Renal cortex interstitium (tissue), 15 donors: Measurements from ENCODE around the gene RNF31. TPM values are rescaled to one million over a fixed set of nuclear protein-coding genes. Genes with fewer than 3 reads are reported as not detected.
"Not testable (repeated sequence)": the region's sequence is repeated elsewhere in the genome, so short reads cannot be mapped to it uniquely, and the experiment has no call there.

ENCODE experiments used
- DNase-seq, 11 donors: peaks; one replicate each; pipeline ENCODE4 v3.0.0-alpha.2; 2013; ENCODE audit warnings: low read depth in 9 of 11, low spot score in 4 of 11; ENCODE audit errors: extremely low read depth in 1 of 11
- long read RNA-seq, 16 experiments: transcript quantifications; one replicate each; lab custom pipeline, GENCODE V29; 2026
- polyA plus RNA-seq, 3 donors: library from polyadenylated mRNA; unstranded; fragments of 120-200 nt; gene quantifications; one replicate each; pipeline ENCODE4 v1.2.1, GENCODE V29; 2013; ENCODE audit not compliant: insufficient read length in 3 of 3

RNF31 gene
- polyA plus RNA-seq: 10 to 100 TPM; 45.5 to 59.5 (median 50.4) TPM
- long read RNA-seq, donor 1: 0 reads
- long read RNA-seq, donor 2, partial matches to known transcripts: 0 of 5 reads
- long read RNA-seq, donor 2, other reads (novel, unspliced or antisense): 0 of 5 reads
- long read RNA-seq, donor 3, partial matches to known transcripts: 0 of 5 reads
- long read RNA-seq, donor 3, other reads (novel, unspliced or antisense): 0 of 5 reads
- long read RNA-seq, donor 4, partial matches to known transcripts: 0 of 7 reads
- long read RNA-seq, donor 4, other reads (novel, unspliced or antisense): 0 of 7 reads
- long read RNA-seq, donor 5: 0 reads
- long read RNA-seq, donor 6, partial matches to known transcripts: 0 of 10 reads
- long read RNA-seq, donor 6, other reads (novel, unspliced or antisense): 0 of 10 reads
- long read RNA-seq, donor 7, partial matches to known transcripts: 0 of 6 reads
- long read RNA-seq, donor 7, other reads (novel, unspliced or antisense): 0 of 6 reads
- long read RNA-seq, donor 8: 0 reads
- long read RNA-seq, donor 9, partial matches to known transcripts: 0 of 3 reads
- long read RNA-seq, donor 9, other reads (novel, unspliced or antisense): 0 of 3 reads
- long read RNA-seq, donor 10, partial matches to known transcripts: 0 of 6 reads
- long read RNA-seq, donor 10, other reads (novel, unspliced or antisense): 0 of 6 reads
- long read RNA-seq, donor 11, partial matches to known transcripts: 0 of 3 reads
- long read RNA-seq, donor 11, other reads (novel, unspliced or antisense): 0 of 3 reads
- long read RNA-seq, donor 12, partial matches to known transcripts: 0 of 6 reads
- long read RNA-seq, donor 12, other reads (novel, unspliced or antisense): 0 of 6 reads
- long read RNA-seq, donor 13: 0 reads
- long read RNA-seq, donor 14, partial matches to known transcripts: 0 of 3 reads
- long read RNA-seq, donor 14, other reads (novel, unspliced or antisense): 0 of 3 reads
- long read RNA-seq, donor 15, partial matches to known transcripts: 0 of 2 reads
- long read RNA-seq, donor 15, other reads (novel, unspliced or antisense): 0 of 2 reads
- long read RNA-seq, donor 16, partial matches to known transcripts: 0 of 10 reads
- long read RNA-seq, donor 16, other reads (novel, unspliced or antisense): 0 of 10 reads

DNA sequence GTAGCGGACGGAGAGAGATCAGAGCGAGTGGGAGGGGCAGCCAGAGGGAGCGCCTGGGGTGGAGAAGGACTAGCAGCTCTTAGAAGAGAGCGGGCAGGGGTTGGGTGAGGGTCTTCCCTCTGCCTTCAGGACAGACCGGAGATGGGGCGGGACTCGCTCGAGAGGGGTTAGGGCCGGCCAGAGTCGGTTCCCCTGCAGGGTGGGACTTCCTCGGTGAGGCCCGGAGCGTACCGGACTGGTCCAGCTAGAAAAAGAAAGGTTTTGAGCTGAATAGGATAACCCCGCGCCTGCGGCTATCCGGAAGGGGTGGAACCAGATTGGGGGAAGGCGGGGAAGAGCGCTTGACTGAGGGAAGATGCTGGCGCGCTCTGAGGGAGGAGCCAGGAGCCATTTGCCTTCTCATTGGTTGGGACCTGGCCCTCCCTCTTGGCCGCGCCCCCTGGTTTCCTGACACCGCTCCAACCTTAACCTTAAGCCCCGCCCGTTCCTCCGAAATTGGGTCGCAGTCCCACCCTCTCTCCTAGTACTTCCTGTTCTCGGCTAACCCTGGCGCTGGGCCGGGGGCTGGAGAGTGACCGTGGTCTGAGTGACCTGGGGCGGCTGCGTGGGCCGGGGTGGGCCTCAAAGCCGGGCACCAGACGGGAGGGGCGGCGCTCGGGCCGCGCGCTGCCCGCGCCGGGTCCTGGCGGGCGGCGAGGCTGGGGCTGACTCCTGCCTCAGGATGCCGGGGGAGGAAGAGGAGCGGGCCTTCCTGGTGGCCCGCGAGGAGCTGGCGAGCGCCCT lies at the start of gene RNF31:
Gene RNF31, plus strand, starts transcription at position 521 of the 783 bp plus-strand sequence. Its CDS starts 201 bp downstream, at position 722.
- peak; percentile 92 to 98 (median 97) for DNase-seq

DNA sequence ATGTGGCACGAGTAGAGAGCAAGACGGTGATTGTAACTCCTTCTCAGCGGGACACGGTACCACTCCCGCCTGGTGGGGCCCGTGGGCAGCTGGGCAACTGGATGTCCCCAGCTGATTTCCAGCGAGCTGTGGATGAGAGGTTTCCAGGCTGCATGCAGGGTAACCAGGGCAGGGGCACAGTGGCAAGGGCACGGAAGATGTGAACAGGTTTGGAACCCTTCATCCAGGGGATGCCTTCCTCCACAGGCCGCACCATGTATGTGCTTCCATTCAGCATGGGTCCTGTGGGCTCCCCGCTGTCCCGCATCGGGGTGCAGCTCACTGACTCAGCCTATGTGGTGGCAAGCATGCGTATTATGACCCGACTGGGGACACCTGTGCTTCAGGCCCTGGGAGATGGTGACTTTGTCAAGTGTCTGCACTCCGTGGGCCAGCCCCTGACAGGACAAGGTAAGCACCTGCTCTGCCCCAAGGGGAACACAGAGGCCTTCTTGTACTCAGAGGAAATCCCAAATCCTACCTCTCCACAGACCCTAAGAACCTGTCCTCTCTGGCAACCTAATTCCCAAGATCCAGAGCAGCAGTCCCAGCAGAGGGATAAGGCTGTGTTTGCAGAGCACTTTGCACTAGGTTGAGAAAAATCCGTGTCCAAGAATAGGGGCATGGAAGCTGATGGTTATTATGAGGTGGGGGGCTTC lies 48.9 kb upstream of the RNF31 start:
- DNase-seq: no peak

DNA sequence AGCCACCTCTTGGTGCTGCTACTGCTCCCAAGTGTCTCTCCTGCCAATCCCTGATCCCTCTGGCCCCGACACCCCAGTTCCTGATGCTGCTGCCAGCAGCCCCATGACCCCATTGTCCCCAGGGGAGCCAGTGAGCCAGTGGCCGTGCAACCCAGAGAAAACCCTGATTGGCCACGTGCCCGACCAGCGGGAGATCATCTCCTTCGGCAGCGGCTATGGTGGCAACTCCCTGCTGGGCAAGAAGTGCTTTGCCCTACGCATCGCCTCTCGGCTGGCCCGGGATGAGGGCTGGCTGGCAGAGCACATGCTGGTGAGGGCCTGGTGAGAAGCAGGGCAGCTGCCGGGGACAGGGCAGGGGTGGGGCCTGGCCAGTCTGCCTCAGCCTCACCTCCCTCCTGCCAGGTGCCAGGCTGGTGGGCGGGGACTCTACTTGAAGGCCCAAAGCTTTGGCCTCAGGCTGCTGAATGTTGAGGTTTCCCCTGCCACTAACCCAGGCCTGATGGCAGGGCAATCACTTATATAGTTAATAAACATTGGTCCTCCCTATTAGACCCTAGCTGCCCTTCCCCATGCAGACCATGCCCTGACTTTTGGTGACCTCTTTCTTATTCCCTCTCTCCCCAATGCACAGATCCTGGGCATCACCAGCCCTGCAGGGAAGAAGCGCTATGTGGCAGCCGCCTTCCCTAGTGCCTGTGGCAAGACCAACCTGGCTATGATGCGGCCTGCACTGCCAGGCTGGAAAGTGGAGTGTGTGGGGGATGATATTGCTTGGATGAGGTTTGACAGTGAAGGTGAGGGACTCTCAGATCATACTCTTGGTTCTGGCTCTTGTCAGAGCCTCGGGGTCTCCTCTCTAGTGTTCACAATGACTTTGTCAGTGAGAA lies 48.1 kb upstream of the RNF31 start:
- no peak for DNase-seq

DNA sequence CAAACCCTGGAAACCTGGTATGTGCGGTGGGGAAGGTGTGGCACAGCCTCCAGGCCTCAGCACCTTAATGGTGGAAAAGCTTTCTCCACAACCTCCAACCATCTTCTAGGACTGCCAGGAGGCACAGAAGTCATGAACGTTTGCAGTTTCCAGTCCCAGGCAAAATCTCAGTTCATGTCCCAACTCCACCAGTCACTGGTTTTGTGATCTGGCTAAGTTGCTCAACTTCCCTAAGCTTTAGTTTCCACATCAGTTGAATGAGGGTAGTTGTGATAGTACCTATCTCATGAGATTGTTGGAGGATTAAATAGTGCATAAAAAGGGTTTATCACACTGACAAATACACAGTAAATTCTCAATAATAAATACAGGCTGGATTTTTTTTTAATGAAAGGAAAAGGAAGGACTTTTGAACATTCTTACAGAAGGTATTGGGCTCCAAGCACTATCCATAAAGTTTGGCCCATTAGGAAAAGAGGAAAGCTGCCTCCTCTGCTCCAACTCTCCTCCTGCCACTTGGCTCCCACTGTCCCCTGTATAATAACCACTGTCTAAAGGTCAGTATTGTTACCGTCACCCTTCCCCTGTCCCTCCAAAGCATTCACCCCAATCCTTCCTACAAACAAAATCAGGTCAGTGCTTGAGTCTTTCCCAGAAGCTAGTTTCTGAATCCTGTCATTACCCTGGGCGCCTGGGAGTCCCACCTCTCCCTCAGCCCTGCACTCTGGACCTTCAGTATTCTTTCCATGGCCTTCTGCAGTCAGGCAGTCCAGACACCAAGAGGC lies 46.9 kb upstream of the RNF31 start:
- DNase-seq: no peak

DNA sequence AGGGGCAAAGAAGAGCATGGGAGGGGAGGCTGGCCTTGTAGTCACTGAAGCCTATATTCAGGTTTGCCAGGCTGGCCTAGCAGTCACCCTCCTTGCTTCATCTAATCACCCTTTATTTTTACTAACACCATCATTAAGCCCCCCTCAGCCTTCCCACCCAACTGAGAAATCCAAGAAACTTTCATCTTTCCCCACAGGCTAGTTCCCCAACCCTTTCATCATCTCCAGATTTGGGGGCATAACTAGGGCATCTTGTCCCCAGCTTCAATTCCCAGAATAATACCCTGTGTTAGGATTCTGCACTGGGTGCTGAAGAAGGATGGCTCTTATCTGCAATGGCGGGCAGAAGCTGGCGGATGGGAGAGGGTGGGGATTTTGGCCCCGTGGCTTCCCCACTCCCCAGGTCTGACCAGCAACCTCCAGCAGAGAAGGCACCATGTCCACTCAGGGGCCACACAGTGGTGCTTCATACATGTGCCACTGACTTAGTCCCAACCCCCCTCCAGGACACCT lies 46.3 kb upstream of the RNF31 start:
- DNase-seq: no peak

DNA sequence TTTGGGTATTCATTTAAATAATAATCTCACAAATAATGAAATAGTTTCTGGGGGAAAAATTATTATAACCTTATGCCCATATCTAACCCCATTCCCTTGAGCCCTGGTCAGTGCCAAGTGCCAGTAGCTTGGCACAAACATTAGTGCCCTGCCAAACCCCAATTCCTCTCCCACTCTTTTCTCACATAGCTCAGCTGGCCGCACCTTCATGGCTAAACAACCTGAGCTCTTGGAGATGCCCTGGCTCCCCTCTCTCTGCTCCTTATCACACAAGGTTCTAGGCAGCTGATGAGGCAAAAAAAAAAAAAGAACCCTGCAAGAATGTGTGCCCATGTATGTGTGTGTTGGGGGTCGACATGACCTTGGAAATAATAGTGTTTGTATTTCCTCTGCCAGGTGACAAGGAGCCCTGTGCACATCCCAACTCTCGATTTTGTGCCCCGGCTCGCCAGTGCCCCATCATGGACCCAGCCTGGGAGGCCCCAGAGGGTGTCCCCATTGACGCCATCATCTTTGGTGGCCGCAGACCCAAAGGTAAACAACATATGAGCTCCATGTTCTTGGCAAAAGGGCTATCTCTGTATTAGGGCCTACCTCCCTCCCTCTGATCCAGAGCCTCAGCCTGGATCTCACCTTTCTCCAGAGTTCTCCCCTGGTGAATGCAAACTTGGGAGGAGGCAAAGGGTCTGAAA lies 44.8 kb upstream of the RNF31 start:
- DNase-seq: no peak

DNA sequence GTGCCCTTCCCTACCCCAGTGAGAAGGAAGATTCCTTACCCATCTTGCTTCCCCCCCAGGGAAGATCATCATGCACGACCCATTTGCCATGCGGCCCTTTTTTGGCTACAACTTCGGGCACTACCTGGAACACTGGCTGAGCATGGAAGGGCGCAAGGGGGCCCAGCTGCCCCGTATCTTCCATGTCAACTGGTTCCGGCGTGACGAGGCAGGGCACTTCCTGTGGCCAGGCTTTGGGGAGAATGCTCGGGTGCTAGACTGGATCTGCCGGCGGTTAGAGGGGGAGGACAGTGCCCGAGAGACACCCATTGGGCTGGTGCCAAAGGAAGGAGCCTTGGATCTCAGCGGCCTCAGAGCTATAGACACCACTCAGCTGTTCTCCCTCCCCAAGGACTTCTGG lies 43.8 kb upstream of the RNF31 start:
- no peak for DNase-seq

DNA sequence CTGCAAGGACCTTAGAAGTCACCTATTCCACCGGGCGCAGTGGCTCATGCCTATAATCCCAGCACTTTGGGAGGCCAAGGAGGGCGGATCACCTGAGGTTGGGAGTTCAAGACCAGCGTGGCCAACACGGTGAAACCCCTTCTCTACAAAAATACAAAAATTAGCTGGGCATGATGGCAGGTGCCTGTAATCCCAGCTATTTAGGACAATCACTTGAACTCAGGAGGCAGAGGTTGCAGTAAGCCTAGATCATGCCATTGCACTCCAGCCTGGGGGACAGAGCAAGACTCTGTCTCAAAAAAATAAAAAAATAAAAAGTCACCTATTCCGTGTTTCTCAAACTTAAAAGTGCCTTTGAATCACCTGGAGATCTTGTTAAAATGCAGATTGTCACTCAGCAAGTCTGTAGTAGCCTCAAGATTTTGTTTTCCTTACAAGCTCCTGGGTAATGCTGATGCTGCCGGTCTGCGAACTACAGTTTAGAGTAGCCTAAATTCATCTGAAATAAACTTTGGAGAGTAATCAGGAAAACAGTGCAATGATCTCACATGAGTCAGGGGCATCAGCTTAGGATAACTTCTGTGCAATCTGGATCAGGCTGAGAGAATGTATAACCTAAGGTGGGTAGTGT lies 41.6 kb upstream of the RNF31 start:
- not testable (repeated sequence) for DNase-seq

DNA sequence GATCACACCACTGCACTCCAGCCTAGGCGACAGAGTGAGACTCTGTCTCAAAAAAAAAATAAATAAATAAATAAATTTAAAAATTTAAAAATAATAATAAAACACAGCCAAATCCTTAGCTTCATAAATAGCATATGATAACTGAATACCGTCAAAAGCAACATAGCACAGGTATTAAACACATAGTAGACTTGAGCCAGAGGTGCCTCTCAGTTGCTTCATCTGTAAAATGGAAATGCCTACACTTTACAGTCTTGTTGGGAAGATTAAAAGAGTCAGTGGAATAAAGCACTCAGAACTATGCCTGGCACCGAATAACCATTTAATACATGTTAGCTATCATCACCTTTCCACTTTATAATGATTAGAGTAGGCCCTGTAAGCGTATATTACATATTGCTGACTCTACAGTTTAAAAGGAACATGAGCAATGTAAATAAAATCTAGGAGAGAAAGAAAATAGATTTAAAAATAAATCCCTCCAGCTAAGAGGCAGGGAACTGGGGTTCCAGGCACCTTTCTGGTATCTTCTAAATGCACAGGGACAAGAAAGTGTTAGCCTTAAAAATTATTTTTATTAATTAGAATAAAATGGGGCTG lies 40.5 kb upstream of the RNF31 start:
- DNase-seq: no peak

DNA sequence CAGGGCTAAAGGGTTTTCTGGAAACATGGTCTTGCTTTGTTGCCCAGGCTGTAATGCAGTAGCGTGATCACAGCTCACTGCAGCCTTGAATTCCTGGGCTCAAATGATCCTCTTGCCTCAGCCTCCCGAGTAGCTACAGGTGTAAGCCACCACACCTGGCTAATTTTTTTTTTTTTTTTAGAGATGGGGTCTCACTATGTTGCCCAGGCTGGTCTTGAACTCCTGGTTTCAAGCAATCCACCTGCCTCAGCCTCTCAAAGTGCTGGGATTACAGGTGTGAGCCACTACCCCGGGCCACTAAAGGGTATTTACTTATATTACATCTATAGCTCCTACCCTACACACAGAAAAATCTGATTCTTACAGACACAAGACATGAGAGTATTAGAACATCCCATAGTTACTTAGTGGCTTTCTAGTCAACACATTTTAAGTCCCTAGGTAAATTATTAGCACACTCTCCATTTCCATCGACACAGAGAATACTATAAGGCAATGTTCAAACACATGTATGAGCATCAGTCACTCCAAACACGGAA lies 38.9 kb upstream of the RNF31 start:
- no peak for DNase-seq

DNA sequence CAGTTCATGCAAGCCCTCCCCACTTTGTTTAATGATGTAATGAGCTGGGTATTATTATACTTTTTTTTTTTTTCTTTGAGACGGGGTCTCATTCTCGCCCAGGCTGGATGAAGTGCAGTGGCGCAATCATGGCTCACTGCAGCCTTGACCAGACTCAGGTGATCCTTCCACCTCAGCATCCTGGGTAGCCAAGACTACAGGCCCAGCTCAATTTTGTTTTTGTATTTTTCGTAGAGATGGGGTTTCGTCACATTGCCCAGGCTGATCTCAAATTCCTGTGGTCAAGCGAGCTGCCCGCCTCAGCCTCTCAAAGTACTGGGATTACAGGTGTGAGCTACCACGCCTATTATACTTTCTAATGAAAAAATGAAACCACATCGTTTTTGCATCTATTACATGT lies 37.2 kb upstream of the RNF31 start:
- no peak for DNase-seq

DNA sequence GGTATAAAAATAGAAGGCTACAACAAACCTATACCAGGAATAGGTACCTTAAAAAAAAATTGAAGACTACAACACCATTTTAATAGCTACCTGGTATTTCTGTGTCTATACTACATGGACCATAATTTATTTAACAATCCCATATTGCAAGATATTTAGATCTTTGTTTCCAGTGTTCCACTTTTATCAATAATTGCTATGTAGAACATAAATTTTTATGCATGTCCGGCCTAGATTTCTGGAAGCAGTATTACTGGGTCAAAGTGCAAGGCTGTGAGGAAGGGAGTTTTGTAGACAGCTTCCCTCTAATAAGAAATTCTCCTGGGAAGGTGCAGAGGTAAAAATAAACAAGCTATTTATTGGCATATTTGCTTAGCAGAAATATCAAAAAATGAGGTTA lies 36.8 kb upstream of the RNF31 start:
- no peak for DNase-seq

DNA sequence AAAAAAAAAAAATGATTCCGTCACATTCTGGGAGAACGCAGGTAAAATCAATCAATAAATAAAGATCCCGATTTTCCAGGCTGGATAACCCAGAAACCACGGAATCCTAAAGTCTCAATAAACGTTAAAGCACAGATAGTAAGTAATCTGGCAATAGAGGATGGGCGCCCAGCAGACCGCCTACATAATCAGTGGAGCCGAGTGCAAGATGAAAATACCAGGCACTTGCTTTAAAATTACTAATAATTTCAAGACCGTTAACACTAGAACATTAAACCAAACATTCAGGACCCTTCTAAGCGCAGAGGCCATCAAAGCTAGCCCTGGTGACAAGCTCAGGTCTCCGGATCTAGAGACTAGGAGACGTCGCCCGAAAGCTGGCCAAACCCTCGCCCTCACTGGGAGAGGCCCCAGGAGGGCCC lies 33.9 kb upstream of the RNF31 start:
- no peak for DNase-seq

DNA sequence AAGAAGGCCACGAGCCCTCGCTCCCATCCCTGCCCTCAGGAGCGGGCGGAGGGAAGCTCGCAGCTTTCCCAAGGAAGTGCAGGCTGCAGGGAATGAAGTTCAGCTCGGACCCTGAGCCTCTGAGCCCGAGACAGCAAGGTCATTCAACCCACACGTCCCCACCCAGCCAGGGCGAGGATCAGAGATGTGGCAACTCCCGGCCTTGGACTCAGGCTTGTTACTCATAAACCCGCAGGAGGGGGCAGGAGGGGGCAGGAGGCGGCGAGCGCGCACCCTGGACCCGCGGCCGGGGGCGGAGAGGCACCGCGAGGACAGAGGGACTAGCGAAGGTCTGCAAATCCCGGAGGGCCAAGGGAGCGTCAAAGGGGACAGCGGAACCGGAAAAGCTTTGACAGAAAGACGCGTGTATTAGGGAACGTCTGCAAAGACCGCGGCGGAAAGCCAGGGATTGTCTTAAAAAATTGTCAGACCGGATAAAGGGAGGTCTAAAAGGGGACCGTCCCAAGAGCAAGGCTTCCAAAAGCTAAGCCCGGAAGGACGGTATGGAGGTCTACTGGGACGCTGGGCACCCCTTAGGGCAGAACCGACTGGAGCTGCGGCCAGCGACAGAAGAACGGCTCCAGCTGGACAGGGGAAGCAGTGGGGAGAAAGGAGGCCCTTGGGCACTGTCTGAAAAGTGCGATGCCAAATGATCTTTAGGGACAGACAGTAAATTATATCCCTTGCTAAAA lies 33.3 kb upstream of the RNF31 start:
- peak in 9 of 11 donors; percentile 74 to 86 (median 80) for DNase-seq
